Fibroblast of lung (primary cell): ENCODE data around the gene OR9A2. TPM values are rescaled to one million over a fixed set of nuclear protein-coding genes. Genes with fewer than 3 reads are reported as not detected.

Experiments
- DNase-seq, 2 donors: peaks; one replicate each; pipeline versions ENCODE4 v3.0.0 to v3.0.0-alpha.2; 2010; ENCODE audit warnings: low read depth in 2 of 2
- H2AFZ ChIP-seq: 2 replicates; pipeline ENCODE4 v1.5.1; 2012; ENCODE audit warnings: low read length, control low read depth, inconsistent platforms
- H3K27ac ChIP-seq: 2 replicates; pipeline ENCODE4 v1.5.1; 2011; ENCODE audit warnings: low read length, control low read depth; ENCODE audit not compliant: insufficient read depth
- H3K27me3 ChIP-seq: 2 replicates; pipeline ENCODE4 v1.5.1; 2011; ENCODE audit warnings: mild to moderate bottlenecking, low read length; ENCODE audit not compliant: control insufficient read depth, insufficient read depth
- H3K36me3 ChIP-seq: 2 replicates; pipeline ENCODE4 v1.5.1; 2011; ENCODE audit warnings: low read length; ENCODE audit not compliant: control insufficient read depth, insufficient read depth
- H3K4me1 ChIP-seq: 2 replicates; pipeline ENCODE4 v1.5.1; 2011; ENCODE audit warnings: low read length; ENCODE audit not compliant: control insufficient read depth, insufficient read depth; ENCODE audit errors: extremely low read depth
- H3K4me2 ChIP-seq: 2 replicates; pipeline ENCODE4 v1.5.1; 2011; ENCODE audit warnings: low read length, control low read depth; ENCODE audit not compliant: insufficient read depth; ENCODE audit errors: extremely low read depth
- H3K4me3 ChIP-seq, 4 experiments: fragments of 200-600 bp in 1 of 4; sonication (generic) in 1 of 4; replicated peaks in 1 of 4; 2 replicates each; pipeline ENCODE4 v1.5.1; 2011 to 2016; ENCODE audit warnings: low read length in 4 of 4, low read depth in 3 of 4, mild to moderate bottlenecking in 3 of 4, control low read depth in 2 of 4, inconsistent platforms in 1 of 4, mixed read lengths in 1 of 4; ENCODE audit not compliant: insufficient read depth in 1 of 4; ENCODE audit errors: control extremely low read depth in 1 of 4
- H3K79me2 ChIP-seq: 2 replicates; pipeline ENCODE4 v1.5.1; 2012; ENCODE audit warnings: mild to moderate bottlenecking, low read length, inconsistent platforms; ENCODE audit not compliant: control insufficient read depth, insufficient read depth
- H3K9ac ChIP-seq: 2 replicates; pipeline ENCODE4 v1.5.1; 2011; ENCODE audit warnings: mild to moderate bottlenecking, low read length, control low read depth; ENCODE audit not compliant: insufficient read depth
- H3K9me3 ChIP-seq: 2 replicates; pipeline ENCODE4 v1.5.1; 2012; ENCODE audit warnings: low read depth, low read length; ENCODE audit not compliant: control insufficient read depth, insufficient read depth
- H4K20me1 ChIP-seq: 2 replicates; pipeline ENCODE4 v1.5.1; 2011; ENCODE audit warnings: low read length; ENCODE audit not compliant: control insufficient read depth, insufficient read depth; ENCODE audit errors: extremely low read depth
- EZH2 ChIP-seq: IDR thresholded peaks from 2 replicates; pipeline ENCODE4 v1.5.1; 2012; ENCODE audit warnings: low read length, control low read depth, mild to moderate bottlenecking; ENCODE audit errors: missing control alignments
- polyA minus RNA-seq: library from RNA; depleted of rRNA, polyadenylated mRNA; stranded (reverse); fragments of >200 nt; gene quantifications from 2 replicates; pipeline ENCODE4 v1.2.3, GENCODE V29; 2011; ENCODE audit warnings: low replicate concordance
- polyA plus RNA-seq, 2 donors: library from polyadenylated mRNA; depleted of rRNA in 1 of 2; stranded (reverse) in 1 of 2; unstranded in 1 of 2; fragments of >200 nt; gene quantifications; 2 replicates each; pipeline ENCODE4 v1.2.1, GENCODE V29; 2011 to 2012; ENCODE audit warnings: missing spikeins in 1 of 2
- total RNA-seq: library from RNA; depleted of rRNA; stranded (reverse); fragments of >200 nt; gene quantifications from 2 replicates; pipeline ENCODE4 v1.2.1, GENCODE V29; 2014
- TF ChIP-seq, protein P1 (sequence below), 2 donors: IDR thresholded peaks in 1 of 2; conservative IDR thresholded peaks in 1 of 2; 1 replicate in 1 of 2; 2 replicates in 1 of 2; pipeline ENCODE4 v1.5.1; 2011 to 2012; ENCODE audit warnings: low read length in 2 of 2, control low read depth in 1 of 2, inconsistent platforms in 1 of 2, low read depth in 1 of 2, mild to moderate bottlenecking in 1 of 2

Gene OR9A2, protein sequence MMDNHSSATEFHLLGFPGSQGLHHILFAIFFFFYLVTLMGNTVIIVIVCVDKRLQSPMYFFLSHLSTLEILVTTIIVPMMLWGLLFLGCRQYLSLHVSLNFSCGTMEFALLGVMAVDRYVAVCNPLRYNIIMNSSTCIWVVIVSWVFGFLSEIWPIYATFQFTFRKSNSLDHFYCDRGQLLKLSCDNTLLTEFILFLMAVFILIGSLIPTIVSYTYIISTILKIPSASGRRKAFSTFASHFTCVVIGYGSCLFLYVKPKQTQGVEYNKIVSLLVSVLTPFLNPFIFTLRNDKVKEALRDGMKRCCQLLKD
- not detected in 2 replicates for total RNA-seq
- polyA plus RNA-seq: not detected in 2 replicates
- polyA plus RNA-seq (2012): not detected in 2 replicates
- not detected in 2 replicates for polyA minus RNA-seq

DNA sequence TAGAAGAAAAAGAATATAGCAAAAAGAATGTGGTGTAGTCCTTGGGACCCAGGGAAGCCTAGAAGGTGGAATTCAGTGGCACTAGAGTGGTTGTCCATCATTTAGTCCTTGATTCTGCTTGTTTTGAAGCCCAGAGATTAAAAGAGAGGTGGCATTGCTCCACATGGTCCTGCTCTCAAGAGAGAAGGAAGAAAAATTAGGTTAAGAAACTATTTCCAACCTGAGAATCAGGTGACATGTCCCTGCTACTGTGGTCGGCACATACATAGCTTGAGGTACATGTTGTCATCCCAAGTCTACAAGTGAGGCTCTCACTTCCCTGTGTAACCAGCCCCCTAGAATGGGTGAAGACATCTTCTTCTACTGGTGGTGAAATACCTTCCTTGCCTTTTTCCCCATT lies at the start of gene OR9A2:
Gene OR9A2, minus strand, starts transcription at position 101 of the 400 bp plus-strand sequence. Its CDS starts 0 bp downstream, at position 101.
- Histone ChIP-seq H3K4me2 (no peak within 1 kb of the TSS), H4K20me1 (no peaks in the 10 kb centered on the region), H3K4me3 (no peak within 1 kb of the TSS), H3K27ac (no peak within 1 kb of the TSS), H2AFZ (no peak within 1 kb of the TSS), H3K79me2 (no peaks in the 10 kb centered on the region), H3K9ac (no peak within 1 kb of the TSS), H3K36me3 (no peaks in the 10 kb centered on the region), H3K4me1 (no peaks in the 10 kb centered on the region), H3K27me3 (no peaks in the 10 kb centered on the region), H3K9me3 (no peaks in the 10 kb centered on the region)
- TF ChIP-seq, protein P1, sequence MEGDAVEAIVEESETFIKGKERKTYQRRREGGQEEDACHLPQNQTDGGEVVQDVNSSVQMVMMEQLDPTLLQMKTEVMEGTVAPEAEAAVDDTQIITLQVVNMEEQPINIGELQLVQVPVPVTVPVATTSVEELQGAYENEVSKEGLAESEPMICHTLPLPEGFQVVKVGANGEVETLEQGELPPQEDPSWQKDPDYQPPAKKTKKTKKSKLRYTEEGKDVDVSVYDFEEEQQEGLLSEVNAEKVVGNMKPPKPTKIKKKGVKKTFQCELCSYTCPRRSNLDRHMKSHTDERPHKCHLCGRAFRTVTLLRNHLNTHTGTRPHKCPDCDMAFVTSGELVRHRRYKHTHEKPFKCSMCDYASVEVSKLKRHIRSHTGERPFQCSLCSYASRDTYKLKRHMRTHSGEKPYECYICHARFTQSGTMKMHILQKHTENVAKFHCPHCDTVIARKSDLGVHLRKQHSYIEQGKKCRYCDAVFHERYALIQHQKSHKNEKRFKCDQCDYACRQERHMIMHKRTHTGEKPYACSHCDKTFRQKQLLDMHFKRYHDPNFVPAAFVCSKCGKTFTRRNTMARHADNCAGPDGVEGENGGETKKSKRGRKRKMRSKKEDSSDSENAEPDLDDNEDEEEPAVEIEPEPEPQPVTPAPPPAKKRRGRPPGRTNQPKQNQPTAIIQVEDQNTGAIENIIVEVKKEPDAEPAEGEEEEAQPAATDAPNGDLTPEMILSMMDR (conservative IDR thresholded peaks at IDR 0.05 in 1 of 2, IDR thresholded peaks at IDR 0.05 in 1 of 2; ENCODE audit: low read depth in 1 of 2, low read length in 2 of 2): no peak
- TF ChIP-seq EZH2: no peak
- no peak for DNase-seq

DNA sequence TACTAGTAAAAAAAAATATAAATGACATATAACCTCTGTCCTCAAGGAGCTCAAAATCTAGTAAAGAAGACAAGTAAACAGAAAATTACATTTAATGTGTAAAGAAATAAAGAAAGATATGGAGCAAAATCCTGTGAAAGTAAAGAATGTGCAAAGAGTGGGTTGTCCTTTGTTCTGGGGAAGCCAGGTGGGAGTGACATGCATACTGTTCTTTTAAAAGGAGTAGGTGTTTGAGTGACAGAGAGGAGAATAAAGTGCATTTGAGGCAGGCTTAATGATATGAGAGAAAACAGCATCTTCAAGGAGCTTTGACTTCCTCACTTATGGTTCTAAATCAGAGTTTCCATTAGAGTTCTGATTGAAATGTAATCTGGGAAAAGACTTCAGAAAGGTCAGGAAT lies 47.2 kb upstream of the OR9A2 start:
- Histone ChIP-seq H3K4me2 (no peak overlapping the region), H3K36me3 (no peaks in the 10 kb centered on the region)
- TF ChIP-seq, protein P1 (conservative IDR thresholded peaks at IDR 0.05 in 1 of 2, IDR thresholded peaks at IDR 0.05 in 1 of 2; ENCODE audit: low read depth in 1 of 2, low read length in 2 of 2): no peak
- TF ChIP-seq EZH2: no peak

DNA sequence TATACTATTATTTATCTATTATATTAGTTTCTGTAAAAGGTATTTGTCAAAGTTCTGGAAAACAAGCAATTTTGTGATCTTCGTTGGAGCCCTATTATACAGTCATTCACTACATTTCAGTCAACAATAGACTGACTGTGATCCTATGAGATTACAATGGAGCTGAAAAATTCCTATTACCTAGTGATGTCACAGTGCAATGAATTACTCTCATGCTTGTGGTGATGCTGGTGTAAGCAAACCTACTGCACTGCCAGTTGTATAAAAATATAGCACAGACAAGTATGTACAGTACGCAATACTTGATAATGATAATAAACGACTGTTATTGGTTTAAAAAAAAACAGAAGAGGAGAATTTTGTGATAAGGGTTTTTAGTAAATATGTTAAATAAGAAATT lies 46.6 kb upstream of the OR9A2 start:
- Histone ChIP-seq H4K20me1 (no peaks in the 10 kb centered on the region), H3K79me2 (no peaks in the 10 kb centered on the region), H3K9ac (no peak overlapping the region), H3K36me3 (no peaks in the 10 kb centered on the region), H3K4me3 (no peak overlapping the region), H3K4me1 (no peaks in the 10 kb centered on the region), H3K4me2 (no peak overlapping the region), H3K27me3 (no peaks in the 10 kb centered on the region), H3K9me3 (no peaks in the 10 kb centered on the region), H3K27ac (no peak overlapping the region), H2AFZ (no peak overlapping the region)
- no peak for TF ChIP-seq EZH2
- TF ChIP-seq, protein P1 (conservative IDR thresholded peaks at IDR 0.05 in 1 of 2, IDR thresholded peaks at IDR 0.05 in 1 of 2; ENCODE audit: low read depth in 1 of 2, low read length in 2 of 2): no peak
- DNase-seq: no peak

More for the DNA sequence above, 47.2 kb upstream of the OR9A2 start:
- Histone ChIP-seq H3K9me3 (no peaks in the 10 kb centered on the region), H2AFZ (no peak overlapping the region), H4K20me1 (no peaks in the 10 kb centered on the region), H3K79me2 (no peaks in the 10 kb centered on the region), H3K27me3 (no peaks in the 10 kb centered on the region), H3K27ac (no peak overlapping the region), H3K4me1 (no peaks in the 10 kb centered on the region), H3K9ac (no peak overlapping the region), H3K4me3 (no peak overlapping the region)
- no peak for DNase-seq
